Esophagus squamous epithelium (tissue), 4 donors: ENCODE results near the gene CCDC197.

Source experiments
- CTCF ChIP-seq, 6 experiments: fragments of 450-650 bp in 4 of 6; fragments of 200-600 bp in 2 of 6; sonication (generic) in 2 of 6; IDR thresholded peaks; one replicate each; pipeline ENCODE4 v1.5.1; 2016 to 2019; ENCODE audit warnings: antibody characterized with exemption in 6 of 6, mild to moderate bottlenecking in 4 of 6, moderate library complexity in 4 of 6
- POLR2A ChIP-seq, 4 donors: fragments of 450-650 bp; IDR thresholded peaks; one replicate each; pipeline ENCODE4 v1.6.1; 2017; ENCODE audit warnings: antibody characterized with exemption in 4 of 4, mild to moderate bottlenecking in 4 of 4, moderate library complexity in 3 of 4

- no peak for TF ChIP-seq POLR2A (IDR thresholded peaks at IDR 0.05)
- no peak for TF ChIP-seq CTCF (IDR thresholded peaks at IDR 0.05)
These were observed 39.1 kb upstream of the CCDC197 start for GRCh38 chr14:93957751-93958566.
